Mammary epithelial cell (primary cell): Measurements from ENCODE around the gene NOD1.

ENCODE experiments used
- EZH2 ChIP-seq: IDR thresholded peaks from 2 replicates; pipeline ENCODE4 v1.6.1; 2012; ENCODE audit warnings: low read length, inconsistent platforms, borderline replicate concordance
- TF ChIP-seq, protein P1 (sequence below), 2 donors: IDR thresholded peaks in 1 of 2; conservative IDR thresholded peaks in 1 of 2; 2 replicates each; pipeline ENCODE4 v1.5.1; 2011 to 2012; ENCODE audit warnings: inconsistent platforms in 2 of 2, low read length in 2 of 2, mild to moderate bottlenecking in 2 of 2, control low read depth in 1 of 2, low read depth in 1 of 2; ENCODE audit not compliant: insufficient read depth in 1 of 2; ENCODE audit errors: extremely low read depth in 1 of 2

DNA sequence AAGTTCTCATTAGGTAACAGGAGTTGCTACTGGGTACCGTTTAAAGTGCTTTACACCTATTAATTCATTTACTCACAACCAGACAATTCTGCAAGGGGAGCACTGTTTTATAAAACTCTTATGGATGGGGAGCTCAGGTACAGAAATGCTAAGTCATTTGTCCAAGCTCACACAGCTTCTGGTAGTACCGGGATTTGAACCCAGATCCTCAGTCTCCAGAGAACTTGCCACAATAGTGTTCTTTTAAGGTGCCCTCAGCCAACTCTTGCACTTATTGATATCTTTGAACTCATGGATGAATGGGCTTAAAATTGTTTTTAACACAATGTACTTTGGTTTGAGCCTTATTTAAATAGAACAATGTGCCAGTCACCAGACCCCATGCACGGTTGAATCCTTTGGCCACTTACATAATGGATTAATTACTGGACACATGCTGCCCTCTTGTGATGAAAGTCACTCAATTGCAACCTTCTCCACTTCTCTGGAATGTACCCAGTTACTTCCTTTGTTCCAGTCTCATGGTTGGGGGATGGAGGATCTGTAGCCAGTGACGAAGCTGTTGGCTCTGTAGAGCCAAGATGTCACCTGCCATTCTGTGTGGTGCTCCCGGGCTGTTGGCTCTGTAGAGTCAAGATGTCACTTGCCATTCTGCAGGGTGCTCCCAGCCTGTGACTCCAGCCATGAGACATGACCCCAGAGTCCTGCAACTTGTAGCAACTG lies 65.6 kb downstream of the NOD1 start:
- TF ChIP-seq, protein P1, sequence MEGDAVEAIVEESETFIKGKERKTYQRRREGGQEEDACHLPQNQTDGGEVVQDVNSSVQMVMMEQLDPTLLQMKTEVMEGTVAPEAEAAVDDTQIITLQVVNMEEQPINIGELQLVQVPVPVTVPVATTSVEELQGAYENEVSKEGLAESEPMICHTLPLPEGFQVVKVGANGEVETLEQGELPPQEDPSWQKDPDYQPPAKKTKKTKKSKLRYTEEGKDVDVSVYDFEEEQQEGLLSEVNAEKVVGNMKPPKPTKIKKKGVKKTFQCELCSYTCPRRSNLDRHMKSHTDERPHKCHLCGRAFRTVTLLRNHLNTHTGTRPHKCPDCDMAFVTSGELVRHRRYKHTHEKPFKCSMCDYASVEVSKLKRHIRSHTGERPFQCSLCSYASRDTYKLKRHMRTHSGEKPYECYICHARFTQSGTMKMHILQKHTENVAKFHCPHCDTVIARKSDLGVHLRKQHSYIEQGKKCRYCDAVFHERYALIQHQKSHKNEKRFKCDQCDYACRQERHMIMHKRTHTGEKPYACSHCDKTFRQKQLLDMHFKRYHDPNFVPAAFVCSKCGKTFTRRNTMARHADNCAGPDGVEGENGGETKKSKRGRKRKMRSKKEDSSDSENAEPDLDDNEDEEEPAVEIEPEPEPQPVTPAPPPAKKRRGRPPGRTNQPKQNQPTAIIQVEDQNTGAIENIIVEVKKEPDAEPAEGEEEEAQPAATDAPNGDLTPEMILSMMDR (conservative IDR thresholded peaks at IDR 0.05 in 1 of 2, IDR thresholded peaks at IDR 0.05 in 1 of 2; ENCODE audit: extremely low read depth in 1 of 2, insufficient read depth in 1 of 2, low read depth in 1 of 2, low read length in 2 of 2) = peak; percentile 62 to 67
- no peak for TF ChIP-seq EZH2
